Naive thymus-derived CD8-positive, alpha-beta T cell (primary cell): Measurements from ENCODE around the gene URB1. TPM values are rescaled to one million over a fixed set of nuclear protein-coding genes. Genes with fewer than 3 reads are reported as not detected.
A peak's percentile ranks its signal among the peaks of the same experiment; 100 is the strongest.

Experiments used
- ATAC-seq, 2 donors: fragments of 150-1000 bp; cut with Tn5 transposase in 1 of 2; sonication (Bioruptor Pico), chemical (Tn5 transposase) in 1 of 2; 1 replicate in 1 of 2; 2 replicates in 1 of 2; pipeline ENCODE4 v1.10.0; 2021; ENCODE audit warnings: mild to moderate bottlenecking in 2 of 2, moderate library complexity in 2 of 2
- POLR2A ChIA-PET: fragments of 350-600 bp; sonication (Branson Sonifier 250); formaldehyde crosslinking; loops from one replicate; lab custom pipeline; 2021; ENCODE audit warnings: antibody characterized with exemption; lab: Charles Lee
- DNase-seq, 10 donors: peaks; one replicate each; pipeline versions ENCODE4 v3.0.0 to v3.0.0-alpha.2; 2020 to 2022
- H3K27ac Mint-ChIP-seq, 10 donors: one replicate each; pipeline ENCODE4 v1.8.0; 2020 to 2022; ENCODE audit warnings: mild to moderate bottlenecking in 10 of 10, mixed read lengths in 10 of 10, moderate library complexity in 4 of 10, inconsistent platforms in 1 of 10
- H3K27me3 Mint-ChIP-seq, 5 donors: one replicate each; pipeline ENCODE4 v1.8.0; 2021 to 2022; ENCODE audit warnings: mixed read lengths in 5 of 5
- H3K36me3 Mint-ChIP-seq, 3 donors: one replicate each; pipeline ENCODE4 v1.8.0; 2020 to 2022; ENCODE audit warnings: mixed read lengths in 3 of 3, mild to moderate bottlenecking in 2 of 3, inconsistent platforms in 1 of 3
- H3K4me1 Mint-ChIP-seq, 4 donors: one replicate each; pipeline ENCODE4 v1.8.0; 2021 to 2022; ENCODE audit warnings: mixed read lengths in 4 of 4
- H3K4me3 Mint-ChIP-seq, 10 donors: one replicate each; pipeline ENCODE4 v1.8.0; 2020 to 2022; ENCODE audit warnings: mild to moderate bottlenecking in 10 of 10, mixed read lengths in 10 of 10, moderate library complexity in 6 of 10, inconsistent platforms in 1 of 10
- H3K9me3 Mint-ChIP-seq, 9 donors: one replicate each; pipeline ENCODE4 v1.8.0; 2020 to 2022; ENCODE audit warnings: mixed read lengths in 9 of 9, mild to moderate bottlenecking in 3 of 9, inconsistent platforms in 1 of 9, moderate library complexity in 1 of 9
- polyA plus RNA-seq, 3 donors: library from polyadenylated mRNA; unstranded; fragments of 300-500 nt; fragmentation: Illumina TruSeq; gene quantifications; one replicate each; pipeline ENCODE4 v1.2.3, GENCODE V29; 2021
- total RNA-seq, 8 experiments: library from RNA in 2 of 8; stranded (reverse) in 2 of 8; gene quantifications; one replicate each; pipeline ENCODE4 v1.2.3 and lab custom pipeline; 2021 to 2026

The URB1 gene
- total and polyA plus RNA-seq, 5 experiments from 2014 or later, result 2.2 to 22.7 (median 5.6) TPM

DNA sequence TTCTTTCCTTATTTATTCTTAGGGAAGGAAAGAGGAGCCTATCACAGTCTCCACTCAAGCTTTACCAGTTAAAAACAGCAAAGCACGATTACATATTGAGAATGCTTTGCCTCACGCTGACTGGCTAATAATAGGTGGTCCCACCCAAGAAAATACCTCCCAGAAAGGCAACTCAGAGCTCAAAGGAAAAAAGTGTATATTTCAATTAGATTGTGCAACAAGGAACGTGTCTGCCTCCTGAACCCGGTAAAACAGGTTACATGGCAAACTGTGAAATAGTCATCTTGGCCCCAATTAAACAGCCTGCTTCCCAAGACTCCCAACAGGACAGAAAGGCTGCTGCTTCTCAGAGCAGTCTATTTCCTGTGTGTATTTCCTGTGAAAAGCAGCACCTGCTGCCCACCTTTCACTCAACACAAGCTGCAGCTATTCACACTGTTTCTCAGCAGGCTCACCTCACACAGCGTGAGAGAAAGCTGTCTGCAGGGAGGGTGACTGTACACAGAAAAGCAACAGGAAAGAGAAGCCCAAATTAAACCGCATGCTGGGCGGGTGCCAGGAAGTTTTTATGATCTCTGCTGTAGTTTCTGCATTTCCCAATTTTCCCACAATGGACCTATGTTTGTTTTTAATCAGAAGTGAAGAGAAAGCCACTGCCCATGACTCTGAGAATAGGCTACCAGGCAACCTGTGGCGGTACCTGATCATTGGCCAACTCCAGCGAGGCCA, 44.0 kb downstream of the URB1 start:
- DNase-seq, result no peak
- H3K36me3 Mint-ChIP-seq, result peaks cover 18 to 98% (median 63%) of the 10 kb centered on the region in 3 donors
- H3K27ac Mint-ChIP-seq, result no peak overlapping the region
- H3K4me1 Mint-ChIP-seq, result peaks cover 0 to 4% (median 1%) of the 10 kb centered on the region in 4 donors
- no peaks in the 10 kb centered on the region for H3K27me3 Mint-ChIP-seq
- ATAC-seq, result no peak
- no peak overlapping the region for H3K4me3 Mint-ChIP-seq
- H3K9me3 Mint-ChIP-seq, result peaks cover 0 to 16% (median 9%) of the 10 kb centered on the region in 9 donors
- POLR2A ChIA-PET, result no interaction called here

DNA sequence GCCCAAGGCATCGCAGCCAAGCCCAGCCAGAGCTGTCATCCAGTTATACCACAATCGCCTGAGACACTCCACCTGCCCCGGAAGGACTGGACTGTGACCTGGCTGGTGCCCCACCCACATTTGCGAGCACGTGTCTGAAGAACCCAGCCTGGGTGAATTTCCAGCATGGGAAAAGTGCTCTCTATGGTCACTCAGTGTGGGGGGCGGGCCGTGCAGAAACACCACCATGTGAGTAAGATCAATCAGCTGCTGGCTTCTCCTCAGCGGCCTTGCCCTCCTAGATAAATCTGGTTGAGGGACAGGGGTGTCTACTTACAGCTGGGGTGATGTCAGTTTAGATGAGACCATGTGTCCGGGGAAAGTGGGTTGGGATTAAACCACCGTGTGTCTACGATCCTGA, 44.8 kb downstream of the URB1 start:
- Mint-ChIP-seq H3K27me3 (no peaks in the 10 kb centered on the region), H3K27ac (no peak overlapping the region), H3K9me3 (peaks cover 0 to 23% (median 9%) of the 10 kb centered on the region in 9 donors), H3K4me3 (no peak overlapping the region), H3K4me1 (peaks cover 0 to 4% (median under 1%) of the 10 kb centered on the region in 4 donors), H3K36me3 (peaks cover 21 to 98% (median 69%) of the 10 kb centered on the region in 3 donors)
- POLR2A ChIA-PET, result no interaction called here
- ATAC-seq (no peak), DNase-seq (no peak)

DNA sequence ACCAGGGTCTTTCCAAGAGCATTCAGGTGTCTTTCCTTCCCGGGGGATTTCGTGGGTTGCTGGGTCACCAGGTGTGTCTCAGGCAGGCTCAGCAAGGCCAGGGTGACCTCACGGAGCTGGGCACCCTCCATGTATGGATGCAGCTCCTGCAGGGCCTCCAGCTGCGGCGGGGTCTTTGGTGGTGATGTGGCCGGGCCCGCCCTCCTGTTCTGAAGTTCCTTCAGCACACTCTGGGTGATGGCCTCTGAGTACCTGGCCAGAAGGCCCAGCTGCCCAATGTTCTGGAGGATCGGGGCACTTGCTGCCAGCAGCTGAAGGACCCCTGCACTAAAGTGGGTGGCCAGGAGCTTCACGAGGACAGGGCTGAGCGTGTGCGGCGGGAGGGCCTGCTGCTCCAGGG, 45.5 kb downstream of the URB1 start:
- peaks cover 21 to 99% (median 68%) of the 10 kb centered on the region in 3 donors for H3K36me3 Mint-ChIP-seq
- no peak for DNase-seq
- POLR2A ChIA-PET, result no interaction called here

DNA sequence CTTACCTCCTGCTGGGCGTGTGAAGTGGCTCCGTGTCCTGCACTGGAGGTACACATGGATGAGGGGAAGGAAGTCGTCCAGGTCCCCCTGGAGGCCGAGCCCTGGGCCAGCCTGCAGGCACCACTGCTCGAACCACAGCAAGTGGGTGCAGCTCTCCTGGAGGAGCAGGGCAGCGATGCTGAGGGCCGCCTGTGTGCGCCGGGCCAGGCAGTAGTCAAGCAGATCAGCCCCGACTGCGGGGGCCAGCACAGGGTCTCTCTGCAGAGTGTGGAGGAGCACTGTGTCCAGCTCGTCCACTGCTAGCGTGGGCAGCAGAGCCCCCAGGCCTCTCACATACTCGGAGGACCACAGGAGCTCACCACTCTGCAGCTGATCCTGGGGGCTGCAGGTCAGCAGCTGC, 45.9 kb downstream of the URB1 start:
- ATAC-seq, result no peak
- H3K9me3 Mint-ChIP-seq, result peaks cover 0 to 23% (median 9%) of the 10 kb centered on the region in 9 donors
- H3K27ac Mint-ChIP-seq, result no peak overlapping the region

More for the DNA sequence above, 45.5 kb downstream of the URB1 start:
- peaks cover 0 to 4% (median under 1%) of the 10 kb centered on the region in 4 donors for H3K4me1 Mint-ChIP-seq
- no peak for ATAC-seq
- no peaks in the 10 kb centered on the region for H3K27me3 Mint-ChIP-seq
- no peak overlapping the region for H3K27ac Mint-ChIP-seq
- H3K4me3 Mint-ChIP-seq, result no peak overlapping the region
- H3K9me3 Mint-ChIP-seq, result peaks cover 0 to 23% (median 9%) of the 10 kb centered on the region in 9 donors

DNA sequence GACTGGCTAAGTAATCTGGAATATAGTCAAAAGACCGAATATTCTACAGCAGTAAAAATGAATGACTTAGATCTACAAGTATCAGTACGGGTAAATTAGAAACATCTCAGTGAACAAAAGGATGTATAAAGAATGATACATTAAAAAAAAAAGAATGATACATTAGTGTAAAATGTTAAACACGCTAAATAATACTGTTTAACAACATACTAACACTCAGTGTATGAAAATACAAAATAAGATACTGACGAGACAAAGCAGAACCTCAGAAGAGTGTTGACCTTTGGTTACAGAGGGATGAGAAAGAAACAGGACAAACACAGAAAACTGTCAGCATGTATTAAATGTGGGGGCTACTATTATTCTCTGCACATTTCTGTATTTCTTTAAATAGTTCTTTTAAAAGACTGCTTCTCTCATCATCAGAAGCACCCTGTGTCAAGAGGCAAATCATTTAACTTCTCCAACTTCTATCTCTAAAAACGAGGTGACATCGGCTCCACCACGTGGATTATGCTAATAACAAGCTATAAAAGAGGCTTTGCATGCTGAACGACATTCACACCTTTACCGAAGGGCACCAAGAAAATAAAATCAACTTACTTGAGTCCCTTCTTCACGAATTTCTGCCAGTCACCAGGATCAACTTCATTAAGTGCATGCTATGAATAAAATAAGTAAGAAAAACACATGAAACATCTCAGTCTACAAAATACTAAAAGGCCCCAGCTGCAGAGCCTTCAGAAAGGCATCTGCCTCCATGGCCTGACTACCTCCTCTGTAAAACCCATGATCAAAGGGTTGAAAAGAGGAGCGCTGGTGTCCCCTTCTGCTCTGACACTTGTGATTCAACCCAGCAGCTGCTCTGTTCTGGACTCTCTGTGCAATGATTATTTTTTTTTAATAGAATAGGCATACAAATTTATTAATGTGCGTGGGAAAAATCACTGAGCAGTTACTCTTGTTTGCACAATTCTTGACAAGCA, 51.7 kb downstream of the URB1 start:
- no peak overlapping the region for H3K4me3 Mint-ChIP-seq
- peak overlapping the region in 1 of 10 donors; percentile 35 for H3K27ac Mint-ChIP-seq
- no peak for DNase-seq
- H3K4me1 Mint-ChIP-seq, result no peaks in the 10 kb centered on the region
- peaks cover 23 to 94% (median 43%) of the 10 kb centered on the region in 3 donors for H3K36me3 Mint-ChIP-seq
- no peaks in the 10 kb centered on the region for H3K27me3 Mint-ChIP-seq
- ATAC-seq, result no peak
- peaks cover 0 to 23% (median 9%) of the 10 kb centered on the region in 9 donors for H3K9me3 Mint-ChIP-seq
- POLR2A ChIA-PET, result no interaction called here

More for the DNA sequence above, 45.9 kb downstream of the URB1 start:
- peaks cover 0 to 4% (median under 1%) of the 10 kb centered on the region in 4 donors for H3K4me1 Mint-ChIP-seq
- peaks cover 17 to 96% (median 65%) of the 10 kb centered on the region in 3 donors for H3K36me3 Mint-ChIP-seq
- H3K27me3 Mint-ChIP-seq, result no peaks in the 10 kb centered on the region
- POLR2A ChIA-PET, result no interaction called here
- DNase-seq, result no peak
- no peak overlapping the region for H3K4me3 Mint-ChIP-seq

DNA sequence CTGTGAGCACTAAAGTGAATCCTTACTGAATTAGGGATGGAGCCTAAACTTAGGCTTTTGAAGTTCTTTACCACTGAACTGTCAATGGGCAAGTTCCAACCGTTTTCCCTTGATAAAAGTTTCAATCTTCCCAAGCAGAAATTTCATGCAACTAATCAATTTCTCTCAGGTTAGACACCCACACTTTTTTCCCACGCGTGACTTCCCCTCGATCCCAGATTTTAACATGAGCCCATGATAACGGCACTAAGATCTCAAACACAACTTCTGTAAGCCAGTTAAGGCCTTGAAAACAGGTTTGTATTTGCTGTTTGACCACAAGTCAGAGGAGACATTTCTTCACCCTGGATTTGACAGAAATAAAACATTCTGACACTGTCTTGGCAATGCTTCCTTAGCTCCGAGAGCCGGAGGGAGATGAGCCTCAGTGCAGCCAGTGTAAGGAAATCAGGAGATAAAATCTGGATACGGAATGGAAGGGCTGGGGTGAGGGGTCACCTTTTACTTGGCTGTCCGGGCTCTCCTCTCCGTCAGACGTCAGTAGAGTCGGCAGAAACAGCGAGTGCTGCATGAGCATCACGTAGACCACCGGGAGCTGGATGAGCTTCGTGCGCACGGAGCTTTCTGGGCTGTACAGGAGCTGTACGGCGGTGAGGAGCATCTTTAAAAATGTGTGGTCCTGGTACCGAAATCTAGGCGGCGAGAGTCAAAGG, 54.4 kb downstream of the URB1 start:
- Mint-ChIP-seq H3K4me3 (no peak overlapping the region), H3K27ac (peak overlapping the region in 3 of 10 donors; percentile 28 to 56 (median 36)), H3K27me3 (no peaks in the 10 kb centered on the region), H3K9me3 (peaks cover 0 to 3% (median 0%) of the 10 kb centered on the region in 9 donors), H3K36me3 (peaks cover 9 to 94% (median 30%) of the 10 kb centered on the region in 3 donors), H3K4me1 (peaks cover 0 to 2% (median 0%) of the 10 kb centered on the region in 4 donors)
- DNase-seq (no peak), ATAC-seq (no peak)
- POLR2A ChIA-PET, result no interaction called here

DNA sequence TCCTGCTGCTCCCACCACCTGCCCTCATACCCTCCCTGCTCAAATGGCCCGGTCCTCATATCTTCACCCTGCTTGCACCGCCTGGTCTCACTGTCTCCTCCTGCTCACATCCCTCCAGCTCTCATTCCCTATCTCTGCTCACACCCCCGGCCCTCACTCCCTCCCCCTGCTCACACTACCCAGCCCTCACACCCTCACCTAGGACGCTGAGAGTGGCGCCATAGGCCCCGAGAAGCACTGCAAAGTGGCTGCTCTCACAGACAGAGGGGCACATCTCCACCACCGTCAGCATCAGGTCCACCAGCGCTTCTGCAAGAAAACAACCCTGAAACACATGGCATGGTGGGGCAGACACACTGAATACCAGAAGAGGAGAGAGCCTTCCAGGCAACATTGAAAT, 55.6 kb downstream of the URB1 start:
- H3K36me3 Mint-ChIP-seq, result peaks cover 21 to 95% (median 36%) of the 10 kb centered on the region in 3 donors
- H3K9me3 Mint-ChIP-seq, result no peaks in the 10 kb centered on the region
- ATAC-seq (no peak), DNase-seq (no peak)
- no peaks in the 10 kb centered on the region for H3K27me3 Mint-ChIP-seq
- peak overlapping the region in 3 of 10 donors; percentile 28 to 66 (median 41) for H3K27ac Mint-ChIP-seq
- POLR2A ChIA-PET, result no interaction called here
- H3K4me3 Mint-ChIP-seq, result no peak overlapping the region
- peaks cover 0 to 2% (median 0%) of the 10 kb centered on the region in 4 donors for H3K4me1 Mint-ChIP-seq

DNA sequence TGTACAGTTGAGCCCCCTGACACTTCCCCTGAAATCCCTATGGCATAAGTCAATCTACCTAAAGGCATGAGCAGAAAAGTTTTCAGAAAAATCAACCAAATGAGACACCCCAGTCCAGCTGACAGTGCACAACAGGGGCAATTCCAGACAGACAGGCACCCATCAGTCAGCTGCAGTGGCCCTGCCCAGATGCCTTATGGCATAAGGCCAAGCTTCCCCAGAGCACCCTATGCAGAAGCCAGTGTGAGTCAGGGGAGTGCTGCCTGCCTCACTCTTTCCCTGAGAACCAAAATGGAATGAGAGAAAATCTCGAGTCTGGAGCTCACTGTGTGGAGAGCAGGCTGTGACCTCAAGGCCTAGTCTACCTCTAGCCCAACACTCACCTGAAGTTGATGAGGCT, 56.1 kb downstream of the URB1 start:
- peak overlapping the region in 1 of 10 donors; percentile 28 for H3K27ac Mint-ChIP-seq
- peaks cover 0 to 2% (median 0%) of the 10 kb centered on the region in 4 donors for H3K4me1 Mint-ChIP-seq
- DNase-seq (no peak), ATAC-seq (no peak)
- H3K27me3 Mint-ChIP-seq, result no peaks in the 10 kb centered on the region
- H3K36me3 Mint-ChIP-seq, result peaks cover 21 to 99% (median 36%) of the 10 kb centered on the region in 3 donors
- POLR2A ChIA-PET, result no interaction called here
- no peaks in the 10 kb centered on the region for H3K9me3 Mint-ChIP-seq
- H3K4me3 Mint-ChIP-seq, result no peak overlapping the region

DNA sequence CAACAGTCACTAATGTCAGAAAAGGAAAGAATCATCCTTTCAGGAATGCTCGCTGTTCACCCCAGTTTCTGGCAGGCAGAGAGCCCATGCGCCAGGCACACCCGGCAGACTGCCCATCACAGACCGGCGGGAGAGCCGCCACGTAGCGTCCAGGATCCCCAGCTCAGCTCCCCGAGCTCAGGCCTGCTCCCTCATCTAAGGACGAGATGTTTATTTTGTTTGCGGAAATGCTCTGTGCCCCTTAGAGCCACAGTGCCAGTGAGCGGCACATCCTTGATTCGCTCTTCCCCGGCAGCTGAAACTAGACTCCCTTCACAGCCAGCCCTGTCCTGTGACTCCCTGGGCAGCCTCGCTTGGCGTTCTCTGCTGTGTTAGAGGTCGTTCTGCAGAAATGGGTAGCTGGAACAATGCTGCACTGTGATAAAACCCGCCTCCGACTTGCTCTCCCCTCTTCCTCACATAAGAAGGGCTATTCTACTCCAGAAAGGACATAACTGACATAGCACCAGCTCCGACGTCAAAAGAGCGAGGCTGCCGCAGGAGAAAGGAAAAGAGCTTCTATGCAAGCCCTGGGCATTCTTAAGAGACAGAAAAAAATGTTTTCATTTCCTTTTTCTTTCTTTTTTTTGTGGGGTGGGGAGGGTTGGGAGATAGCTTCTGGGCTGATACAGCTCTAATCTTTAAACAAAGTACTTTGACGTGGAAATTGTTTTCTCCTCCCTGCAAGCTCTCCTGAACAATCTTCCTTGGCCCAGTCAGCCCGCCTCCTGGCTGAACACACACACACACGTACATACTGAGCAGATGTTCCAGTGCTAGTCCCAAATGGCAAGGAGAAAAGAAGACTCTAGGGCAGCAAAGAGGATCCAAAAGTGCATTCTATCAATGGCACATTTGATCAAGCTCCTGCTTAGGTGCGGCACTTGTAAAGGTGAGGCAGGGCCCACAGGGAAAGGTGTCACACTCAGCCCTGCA, 56.9 kb downstream of the URB1 start:
- peaks cover 21 to 99% (median 42%) of the 10 kb centered on the region in 3 donors for H3K36me3 Mint-ChIP-seq
- H3K4me3 Mint-ChIP-seq, result no peak overlapping the region
- no peak for ATAC-seq
- POLR2A ChIA-PET, result no interaction called here
- peaks cover 0 to 2% (median 1%) of the 10 kb centered on the region in 4 donors for H3K4me1 Mint-ChIP-seq
- no peaks in the 10 kb centered on the region for H3K9me3 Mint-ChIP-seq
- no peak for DNase-seq
- peak overlapping the region in 1 of 10 donors; percentile 66 for H3K27ac Mint-ChIP-seq
- H3K27me3 Mint-ChIP-seq, result no peaks in the 10 kb centered on the region

DNA sequence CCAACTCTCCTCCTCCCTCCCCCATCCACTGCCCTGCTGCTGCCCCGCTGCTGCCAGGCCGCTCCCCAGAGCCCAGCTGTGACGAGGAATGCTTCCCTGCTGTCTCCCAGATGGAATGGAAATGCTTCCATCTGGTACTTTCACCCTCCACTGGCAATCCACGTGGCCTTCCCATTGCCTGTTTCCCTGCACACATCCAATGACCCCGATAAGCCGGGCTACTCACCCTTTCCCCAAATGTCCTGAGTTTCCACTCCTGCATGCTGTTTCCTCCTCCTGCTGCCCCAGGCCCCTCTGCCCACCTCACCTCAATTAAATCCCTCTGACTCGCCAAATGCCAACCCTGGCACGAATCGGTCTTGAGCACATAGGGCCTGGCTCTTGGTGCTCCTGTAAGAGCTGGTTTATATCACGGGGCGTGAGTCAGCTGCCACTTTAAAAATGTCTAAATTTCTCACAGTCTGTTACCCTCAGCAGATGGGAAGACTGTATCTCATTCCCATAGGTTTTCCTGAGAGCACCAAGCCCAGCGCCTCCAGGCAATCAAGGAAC, 57.8 kb downstream of the URB1 start:
- H3K36me3 Mint-ChIP-seq, result peaks cover 21 to 99% (median 46%) of the 10 kb centered on the region in 3 donors
- H3K9me3 Mint-ChIP-seq, result no peaks in the 10 kb centered on the region
- no peaks in the 10 kb centered on the region for H3K27me3 Mint-ChIP-seq
- POLR2A ChIA-PET, result no interaction called here
- peaks cover 0 to 2% (median 1%) of the 10 kb centered on the region in 4 donors for H3K4me1 Mint-ChIP-seq
- ATAC-seq (no peak), DNase-seq (no peak)
- peak overlapping the region in 1 of 10 donors; percentile 77 for H3K27ac Mint-ChIP-seq
- no peak overlapping the region for H3K4me3 Mint-ChIP-seq
